ENCODE results near the gene ANKRD28.
A peak's percentile ranks its signal among the peaks of the same experiment; 100 is the strongest.
"Not testable (repeated sequence)": the region's sequence is repeated elsewhere in the genome, so short reads cannot be mapped to it uniquely, and the experiment has no call there.

Gene ANKRD28

GRCh38 chr3:15771444-15771843, 26.3 kb downstream of the ANKRD28 start:
- DNase-seq (ENCODE audit: low spot score) = no peak

GRCh38 chr3:15769256-15769915, 28.4 kb downstream of the ANKRD28 start:
- DNase-seq (ENCODE audit: low spot score) = no peak

- peak; percentile 81 for DNase-seq (ENCODE audit: low spot score)
Observed at GRCh38 chr3:15768421-15769255, 29.1 kb downstream of the ANKRD28 start.

- DNase-seq (ENCODE audit: low spot score) = no peak
Observed at GRCh38 chr3:15766406-15766805, 31.4 kb downstream of the ANKRD28 start.

- DNase-seq (ENCODE audit: low spot score) = no peak
Observed at GRCh38 chr3:15758295-15758694, 39.5 kb downstream of the ANKRD28 start.

- DNase-seq (ENCODE audit: low spot score) = no peak
Observed at GRCh38 chr3:15757824-15758223, 40.0 kb downstream of the ANKRD28 start.

GRCh38 chr3:15756505-15756904, 41.3 kb downstream of the ANKRD28 start:
- no peak for DNase-seq (ENCODE audit: low spot score)

GRCh38 chr3:15755780-15756179, 42.0 kb downstream of the ANKRD28 start:
- DNase-seq (ENCODE audit: low spot score) = peak; percentile 13

GRCh38 chr3:15755181-15755580, 42.6 kb downstream of the ANKRD28 start:
- DNase-seq (ENCODE audit: low spot score) = no peak

GRCh38 chr3:15754047-15754446, 43.7 kb downstream of the ANKRD28 start:
- peak; percentile 7 for DNase-seq (ENCODE audit: low spot score)

GRCh38 chr3:15753056-15753710, 44.6 kb downstream of the ANKRD28 start:
- no peak for DNase-seq (ENCODE audit: low spot score)

- no peak for DNase-seq (ENCODE audit: low spot score)
Observed at GRCh38 chr3:15750879-15751278, 46.9 kb downstream of the ANKRD28 start.

GRCh38 chr3:15750143-15750542, 47.6 kb downstream of the ANKRD28 start:
- no peak for DNase-seq (ENCODE audit: low spot score)

- not testable (repeated sequence) for DNase-seq (ENCODE audit: low spot score)
Observed at GRCh38 chr3:15745896-15746295, 51.9 kb downstream of the ANKRD28 start.

- no peak for DNase-seq (ENCODE audit: low spot score)
Observed at GRCh38 chr3:15744176-15744575, 53.6 kb downstream of the ANKRD28 start.

- no peak for DNase-seq (ENCODE audit: low spot score)
Observed at GRCh38 chr3:15743587-15744009, 54.2 kb downstream of the ANKRD28 start.

- not testable (repeated sequence) for DNase-seq (ENCODE audit: low spot score)
Observed at GRCh38 chr3:15742236-15742635, 55.5 kb downstream of the ANKRD28 start.

- not testable (repeated sequence) for DNase-seq (ENCODE audit: low spot score)
Observed at GRCh38 chr3:15738616-15739005, 59.2 kb downstream of the ANKRD28 start.

- no peak for DNase-seq (ENCODE audit: low spot score)
Observed at GRCh38 chr3:15731024-15731423, 66.8 kb downstream of the ANKRD28 start.

GRCh38 chr3:15728766-15729165, 69.0 kb downstream of the ANKRD28 start:
- DNase-seq (ENCODE audit: low spot score) = no peak

GRCh38 chr3:15726881-15727280, 70.9 kb downstream of the ANKRD28 start:
- peak; percentile 77 for DNase-seq (ENCODE audit: low spot score)

GRCh38 chr3:15726043-15726442, 71.7 kb downstream of the ANKRD28 start:
- no peak for DNase-seq (ENCODE audit: low spot score)

GRCh38 chr3:15724446-15724845, 73.3 kb downstream of the ANKRD28 start:
- no peak for DNase-seq (ENCODE audit: low spot score)
